Mesenchymal stem cell (in vitro differentiated cells and primary cell): ENCODE results near the gene PTGER4.

ENCODE experiments used
- DNase-seq: peaks from one replicate; pipeline ENCODE4 v3.0.0-alpha.2; 2013
- H2AFZ ChIP-seq: one replicate; pipeline ENCODE4 v1.6.1; 2013; ENCODE audit warnings: low read depth, mild to moderate bottlenecking, control low read depth, inconsistent platforms, low read length, moderate library complexity
- H2AK5ac ChIP-seq: 2 replicates; pipeline ENCODE4 v1.6.1; 2013; ENCODE audit warnings: low read length, moderate library complexity, mild to moderate bottlenecking, inconsistent platforms; ENCODE audit not compliant: severe bottlenecking
- H2BK120ac ChIP-seq: one replicate; pipeline ENCODE4 v1.6.1; 2013; ENCODE audit warnings: low read depth, mild to moderate bottlenecking, inconsistent platforms, low read length, moderate library complexity
- H2BK12ac ChIP-seq, 2 experiments: one replicate each; pipeline ENCODE4 v1.6.1; 2013; ENCODE audit warnings: inconsistent platforms in 2 of 2, low read length in 2 of 2, mild to moderate bottlenecking in 2 of 2, moderate library complexity in 2 of 2, control low read depth in 1 of 2
- H2BK15ac ChIP-seq: one replicate; pipeline ENCODE4 v1.6.1; 2013; ENCODE audit warnings: mild to moderate bottlenecking, low read depth, inconsistent platforms; ENCODE audit not compliant: poor library complexity, severe bottlenecking
- H2BK5ac ChIP-seq: 2 replicates; pipeline ENCODE4 v1.6.1; 2013; ENCODE audit warnings: low read depth, mild to moderate bottlenecking, low read length, control low read depth, inconsistent platforms; ENCODE audit not compliant: poor library complexity, severe bottlenecking
- H3K14ac ChIP-seq, 2 experiments: one replicate each; pipeline ENCODE4 v1.6.1; 2013; ENCODE audit warnings: inconsistent platforms in 2 of 2, low read length in 2 of 2, control low read depth in 1 of 2, mild to moderate bottlenecking in 1 of 2, moderate library complexity in 1 of 2
- H3K18ac ChIP-seq, 2 experiments: one replicate each; pipeline ENCODE4 v1.6.1; 2013; ENCODE audit warnings: inconsistent platforms in 2 of 2, low read length in 2 of 2, control low read depth in 1 of 2, low read depth in 1 of 2, mild to moderate bottlenecking in 1 of 2
- H3K23ac ChIP-seq, 2 experiments: one replicate each; pipeline ENCODE4 v1.6.1; 2013; ENCODE audit warnings: inconsistent platforms in 2 of 2, low read length in 2 of 2, mild to moderate bottlenecking in 2 of 2, moderate library complexity in 2 of 2, control low read depth in 1 of 2
- H3K27ac ChIP-seq: 2 replicates; pipeline ENCODE4 v1.5.1; 2013; ENCODE audit warnings: mild to moderate bottlenecking, moderate library complexity, low read length, control low read depth, inconsistent platforms; ENCODE audit not compliant: poor library complexity, severe bottlenecking
- H3K27me3 ChIP-seq, 2 experiments: 2 replicates each; pipeline versions ENCODE4 v1.6.1 to v1.7.0; 2013; ENCODE audit warnings: low read length in 2 of 2, mild to moderate bottlenecking in 2 of 2, moderate library complexity in 2 of 2, control low read depth in 1 of 2, inconsistent platforms in 1 of 2; ENCODE audit not compliant: control insufficient read depth in 1 of 2, insufficient read depth in 1 of 2
- H3K36me3 ChIP-seq, 2 experiments: 2 replicates each; pipeline versions ENCODE4 v1.6.1 to v1.7.0; 2013; ENCODE audit warnings: low read length in 2 of 2, control low read depth in 1 of 2, inconsistent platforms in 1 of 2, low read depth in 1 of 2, mild to moderate bottlenecking in 1 of 2; ENCODE audit not compliant: insufficient read depth in 2 of 2, control insufficient read depth in 1 of 2
- H3K4ac ChIP-seq, 2 experiments: one replicate each; pipeline ENCODE4 v1.6.1; 2013; ENCODE audit warnings: inconsistent platforms in 2 of 2, low read length in 2 of 2, mild to moderate bottlenecking in 2 of 2, moderate library complexity in 2 of 2, control low read depth in 1 of 2, low read depth in 1 of 2
- H3K4me1 ChIP-seq: 2 replicates; pipeline ENCODE4 v1.6.1; 2013; ENCODE audit warnings: low read depth, low read length, control low read depth; ENCODE audit not compliant: control insufficient read depth, insufficient read depth
- H3K4me2 ChIP-seq: 2 replicates; pipeline ENCODE4 v1.6.1; 2013; ENCODE audit warnings: low read length, mild to moderate bottlenecking, inconsistent platforms; ENCODE audit not compliant: poor library complexity, severe bottlenecking
- H3K4me3 ChIP-seq, 2 experiments: 2 replicates each; pipeline versions ENCODE4 v1.5.1 to v1.7.0; 2013; ENCODE audit warnings: low read length in 2 of 2, mild to moderate bottlenecking in 2 of 2, control low read depth in 1 of 2, low read depth in 1 of 2; ENCODE audit not compliant: insufficient read depth in 1 of 2
- H3K79me1 ChIP-seq: replicated peaks from 2 replicates; pipeline ENCODE4 v1.6.1; 2013; ENCODE audit warnings: mild to moderate bottlenecking, control low read depth, low read length, inconsistent platforms; ENCODE audit not compliant: poor library complexity, severe bottlenecking
- H3K9ac ChIP-seq: 2 replicates; pipeline ENCODE4 v1.7.0; 2013; ENCODE audit warnings: mild to moderate bottlenecking, low read length, moderate library complexity
- H3K9me3 ChIP-seq: 2 replicates; pipeline ENCODE4 v1.7.0; 2013; ENCODE audit warnings: mild to moderate bottlenecking, low read length; ENCODE audit not compliant: control insufficient read depth
- H4K8ac ChIP-seq: one replicate; pipeline ENCODE4 v1.6.1; 2013; ENCODE audit warnings: inconsistent platforms, mild to moderate bottlenecking, low read length, moderate library complexity
- H4K91ac ChIP-seq: one replicate; pipeline ENCODE4 v1.6.1; 2013; ENCODE audit warnings: mild to moderate bottlenecking, low read length, inconsistent platforms
- WGBS: methylation state at CpG from one replicate; pipeline ENCODE4 v1.1.7; 2013; ENCODE audit warnings: mixed read lengths; 5-methylcytosine and 5-hydroxymethylcytosine counted together

The PTGER4 gene

DNA sequence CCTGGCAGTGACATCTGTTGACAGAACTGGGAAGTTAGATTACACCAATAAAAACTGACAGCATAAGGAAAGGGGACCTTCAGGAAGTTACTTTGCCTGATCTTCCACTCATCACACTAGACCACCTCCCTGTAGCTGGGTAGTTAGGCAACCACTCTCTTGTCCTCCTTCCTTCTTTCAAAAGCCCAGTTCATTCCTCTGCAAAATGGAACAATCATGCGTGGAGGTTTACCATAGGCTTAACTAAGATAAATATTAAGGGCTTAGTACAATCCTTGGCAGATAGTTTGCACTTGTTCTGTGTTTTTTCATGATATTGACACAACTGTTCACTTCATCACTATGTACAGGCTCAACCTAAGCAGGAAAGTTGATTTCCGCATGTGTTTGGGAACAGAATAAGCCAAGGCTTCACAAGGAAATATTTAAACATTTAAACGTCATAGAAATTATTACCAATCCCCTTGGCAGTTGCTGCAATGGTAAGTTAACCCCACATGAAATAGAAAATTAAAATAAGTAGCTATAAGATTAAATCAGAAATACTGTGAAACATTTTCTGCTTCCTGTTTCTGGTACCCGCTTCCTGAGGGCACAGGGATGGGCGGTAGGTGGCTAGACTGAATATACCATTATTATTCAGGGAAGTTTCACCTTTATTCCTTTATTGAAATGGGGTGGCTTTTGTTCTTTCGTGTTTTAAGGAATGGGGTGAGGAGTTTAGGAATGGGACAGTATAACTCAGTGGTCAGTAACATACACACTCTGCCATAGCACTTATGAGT is 9.9 kb upstream of the PTGER4 start:
- Histone ChIP-seq H3K23ac (no peak overlapping the region), H3K36me3 (no peaks in the 10 kb centered on the region), H3K27me3 (no peaks in the 10 kb centered on the region), H2BK5ac (no peak overlapping the region), H4K8ac (no peak overlapping the region), H2BK12ac (no peak overlapping the region), H3K14ac (no peak overlapping the region), H3K4ac (no peak overlapping the region), H3K4me3 (no peak overlapping the region), H3K4me2 (no peak overlapping the region), H2AK5ac (no peak overlapping the region), H2BK120ac (no peak overlapping the region), H3K9me3 (no peaks in the 10 kb centered on the region), H3K18ac (no peak overlapping the region), H3K4me1 (no peaks in the 10 kb centered on the region), H2BK15ac (no peak overlapping the region), H2AFZ (no peak overlapping the region), H3K79me1 (no peaks in the 10 kb centered on the region), H4K91ac (no peak overlapping the region), H3K27ac (no peak overlapping the region), H3K9ac (no peak overlapping the region)
- 90% methylated on average over 3 of the region's 6 CpGs for WGBS
- peak; percentile 51 for DNase-seq

DNA sequence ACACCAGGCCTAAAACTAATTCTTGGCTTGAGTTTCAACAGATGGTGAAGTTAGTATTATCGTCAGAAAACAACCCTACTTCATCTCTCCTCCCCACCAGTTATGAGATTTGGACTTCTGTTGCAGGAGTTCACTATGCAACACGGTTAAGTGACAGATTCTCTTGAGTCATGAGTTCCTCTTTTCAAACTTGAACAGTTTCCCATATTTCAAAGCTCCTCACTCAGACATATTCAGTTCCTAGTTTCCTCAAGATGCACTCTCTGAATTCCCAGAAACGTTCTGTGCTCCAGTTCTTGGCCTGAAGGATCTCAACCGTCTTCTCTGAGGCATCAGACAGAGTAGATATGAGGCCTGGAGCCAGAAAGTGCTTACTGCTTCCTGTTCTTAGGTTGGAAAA is 7.3 kb upstream of the PTGER4 start:
- H3K4me2 ChIP-seq, result no peak overlapping the region
- H4K8ac ChIP-seq, result no peak overlapping the region
- H3K18ac ChIP-seq, result no peak overlapping the region
- WGBS, result 78% methylated on average over 3 of the region's 4 CpGs
- no peak overlapping the region for H2BK5ac ChIP-seq
- H2AK5ac ChIP-seq, result no peak overlapping the region
- H2BK120ac ChIP-seq, result no peak overlapping the region
- H3K36me3 ChIP-seq, result no peaks in the 10 kb centered on the region
- no peak for DNase-seq
- no peaks in the 10 kb centered on the region for H3K27me3 ChIP-seq
- H3K9ac ChIP-seq, result no peak overlapping the region
- H2AFZ ChIP-seq, result no peak overlapping the region
- H3K4ac ChIP-seq, result no peak overlapping the region
- H2BK12ac ChIP-seq, result no peak overlapping the region
- H3K27ac ChIP-seq, result no peak overlapping the region
- H3K4me1 ChIP-seq, result peaks cover 2% of the 10 kb centered on the region
- H3K4me3 ChIP-seq, result no peak overlapping the region
- H3K9me3 ChIP-seq, result no peaks in the 10 kb centered on the region
- H4K91ac ChIP-seq, result no peak overlapping the region
- H3K79me1 ChIP-seq, result no peaks in the 10 kb centered on the region
- no peak overlapping the region for H3K23ac ChIP-seq
- H2BK15ac ChIP-seq, result no peak overlapping the region
- H3K14ac ChIP-seq, result no peak overlapping the region

DNA sequence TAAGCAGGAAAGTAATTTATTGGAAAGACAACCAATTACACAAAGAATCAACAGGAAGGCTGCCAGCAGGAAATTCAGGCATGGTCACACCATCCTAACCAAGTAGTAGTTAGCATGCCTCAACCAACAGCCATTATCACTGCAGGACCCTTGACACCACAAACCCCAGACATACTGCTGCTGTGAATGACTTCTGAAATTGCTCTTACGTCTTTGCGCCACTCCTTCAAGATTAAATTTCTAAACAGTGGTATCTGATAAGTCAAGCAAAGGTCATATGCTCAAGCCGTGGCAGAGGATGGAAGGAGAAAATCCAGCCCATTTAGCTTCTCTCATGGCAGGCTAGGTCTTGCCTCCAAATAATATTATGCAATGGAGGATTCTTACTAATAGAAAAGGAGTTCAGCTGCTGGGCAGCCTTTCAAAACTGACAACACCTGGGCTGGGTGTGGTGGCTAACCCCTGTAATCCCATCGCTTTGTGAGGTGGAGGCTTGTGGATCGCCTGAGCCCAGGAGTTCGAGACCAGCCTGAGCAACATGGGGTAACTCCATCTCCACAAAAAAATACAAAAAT is 5.0 kb upstream of the PTGER4 start:
- Histone ChIP-seq H3K4me3 (no peak overlapping the region), H3K27ac (no peak overlapping the region), H2BK12ac (no peak overlapping the region), H4K91ac (no peak overlapping the region), H3K4me1 (peaks cover 2% of the 10 kb centered on the region), H3K14ac (no peak overlapping the region), H3K9me3 (no peaks in the 10 kb centered on the region), H4K8ac (no peak overlapping the region), H3K9ac (no peak overlapping the region), H2BK5ac (no peak overlapping the region), H3K4me2 (no peak overlapping the region), H3K23ac (no peak overlapping the region), H2BK15ac (no peak overlapping the region), H3K4ac (no peak overlapping the region), H2BK120ac (no peak overlapping the region), H2AK5ac (no peak overlapping the region), H3K27me3 (no peaks in the 10 kb centered on the region), H2AFZ (no peak overlapping the region), H3K36me3 (no peaks in the 10 kb centered on the region), H3K18ac (no peak overlapping the region), H3K79me1 (no peaks in the 10 kb centered on the region)
- DNase-seq, result no peak
- WGBS, result 89% methylated on average over 6 of the region's 6 CpGs

- Histone ChIP-seq H4K8ac (peak overlapping the region; percentile 42), H3K18ac (no peak overlapping the region), H3K14ac (no peak overlapping the region), H3K9ac (no peak overlapping the region), H3K23ac (no peak overlapping the region), H3K4ac (no peak overlapping the region), H2BK15ac (no peak overlapping the region), H3K27ac (no peak overlapping the region), H3K4me2 (no peak overlapping the region), H2AFZ (no peak overlapping the region), H2BK12ac (no peak overlapping the region), H3K4me1 (peaks cover 2% of the 10 kb centered on the region), H3K27me3 (no peaks in the 10 kb centered on the region), H3K79me1 (no peaks in the 10 kb centered on the region), H3K9me3 (no peaks in the 10 kb centered on the region), H3K36me3 (no peaks in the 10 kb centered on the region), H4K91ac (no peak overlapping the region), H2BK5ac (no peak overlapping the region), H2AK5ac (peak overlapping the region; percentile 21), H2BK120ac (no peak overlapping the region), H3K4me3 (no peak overlapping the region)
- 94% methylated on average over 7 of the region's 7 CpGs for WGBS
- no peak for DNase-seq
Observed at GRCh38 chr5:40675396-40676133, 4.2 kb upstream of the PTGER4 start.
